Astrocyte (in vitro differentiated cells and primary cell): ENCODE measurements around the gene ARHGEF26.

Experiments
- CTCF ChIP-seq: IDR thresholded peaks from 2 replicates; pipeline ENCODE4 v1.5.1; 2011; ENCODE audit warnings: low read depth, mild to moderate bottlenecking, inconsistent platforms, low read length, moderate library complexity; ENCODE audit not compliant: insufficient read depth
- EZH2 ChIP-seq: IDR thresholded peaks from 2 replicates; pipeline ENCODE4 v1.6.1; 2012; ENCODE audit warnings: mild to moderate bottlenecking, low read length, inconsistent platforms; ENCODE audit not compliant: insufficient read depth

DNA sequence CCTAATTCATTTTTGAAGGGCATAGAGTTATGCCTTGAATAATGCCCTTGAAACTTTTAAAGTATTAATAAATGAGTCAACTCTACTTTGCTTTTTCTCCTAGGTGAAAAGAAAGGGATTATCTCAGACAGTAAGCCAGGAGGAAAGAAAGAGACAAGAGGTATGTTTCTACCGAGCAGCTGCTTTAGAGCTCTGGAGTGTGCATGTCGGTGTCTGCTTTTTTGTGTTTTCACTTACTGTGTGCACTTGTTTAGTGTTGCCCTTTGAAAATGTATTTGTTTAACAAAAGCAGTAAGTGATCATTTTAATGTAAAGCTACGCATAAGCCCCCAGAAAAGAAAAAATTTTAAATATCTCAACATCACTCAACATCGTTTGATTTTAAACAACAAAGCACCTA, 28.1 kb downstream of the ARHGEF26 start:
- TF ChIP-seq CTCF, result no peak
- no peak for TF ChIP-seq EZH2
